ENCODE data around the gene RRP1B.

Gene RRP1B

DNA sequence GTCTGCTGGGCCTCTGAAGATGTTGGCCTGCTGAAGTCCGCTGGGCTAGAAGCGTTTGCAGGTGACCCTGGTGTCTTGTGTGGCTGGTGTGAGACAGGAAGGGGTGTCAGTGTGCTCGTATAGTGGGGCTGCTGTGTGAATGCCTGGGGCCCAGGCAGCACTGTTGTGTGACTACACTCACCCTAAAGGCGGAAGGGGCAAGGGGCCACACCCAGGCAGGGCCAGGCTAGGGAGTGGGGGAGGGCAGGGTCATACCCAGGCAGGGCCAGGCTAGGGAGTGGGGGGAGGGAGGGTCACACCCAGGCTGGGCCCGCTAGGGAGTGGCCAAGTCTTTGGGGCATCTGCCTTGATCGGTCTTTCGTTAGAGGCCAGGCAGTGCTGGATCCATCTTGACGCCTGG is 84.6 kb downstream of the RRP1B start:
- no peak for DNase-seq (ENCODE audit: low read depth in 2 of 2)

DNA sequence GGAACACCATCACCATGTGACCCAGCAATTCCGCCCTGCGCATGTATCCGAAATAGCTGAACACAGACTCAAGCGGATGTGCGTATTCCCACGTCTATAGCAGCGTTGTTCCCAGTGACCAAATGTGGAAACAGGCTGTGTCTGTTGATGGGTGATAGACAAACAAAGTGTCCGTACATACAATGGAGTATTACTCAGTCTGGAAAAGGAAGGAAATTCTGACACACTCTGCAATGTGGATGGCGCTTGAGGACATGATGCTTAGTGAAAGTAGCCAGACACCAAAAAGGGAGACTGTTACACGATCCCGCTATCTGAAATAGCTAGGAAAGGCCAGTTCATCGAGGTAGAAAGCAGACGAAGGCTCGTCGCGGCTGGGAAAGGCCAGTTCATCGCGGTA is 85.4 kb downstream of the RRP1B start:
- DNase-seq (ENCODE audit: low read depth in 2 of 2), result no peak

Data from stimulated activated CD4-positive, alpha-beta T cell treated with anti-CD3 and anti-CD28 coated beads, Interleukin-4, amount 100 ng/mL, for 48 hours (primary cell).